HG02973 (cell line): ENCODE results near the gene HIVEP3.
"Not testable (repeated sequence)": the region's sequence is repeated elsewhere in the genome, so short reads cannot be mapped to it uniquely, and the experiment has no call there.

Source experiments
- ATAC-seq: cut with Tn5 transposase; IDR thresholded peaks from one replicate; pipeline ENCODE4 v1.9.1; 2021; ENCODE audit warnings: moderate library complexity; ENCODE audit not compliant: unreplicated experiment

HIVEP3 gene

GRCh38 chr1:41924911-41925310 lies 6.2 kb upstream of the HIVEP3 start:
- no peak for ATAC-seq

GRCh38 chr1:41921271-41921670 lies 2.5 kb upstream of the HIVEP3 start:
- not testable (repeated sequence) for ATAC-seq

GRCh38 chr1:41920658-41921057 lies 1.9 kb upstream of the HIVEP3 start:
- no peak for ATAC-seq

GRCh38 chr1:41919764-41920397 lies 1.2 kb upstream of the HIVEP3 start:
- no peak for ATAC-seq

- no peak for ATAC-seq
Observed at GRCh38 chr1:41919131-41919530, 409 bp upstream of the HIVEP3 start.

GRCh38 chr1:41917835-41918449 lies 780 bp downstream of the HIVEP3 start:
- no peak for ATAC-seq

GRCh38 chr1:41917076-41917475 lies 1.6 kb downstream of the HIVEP3 start:
- ATAC-seq = no peak

- no peak for ATAC-seq
Observed at GRCh38 chr1:41915786-41916571, 2.7 kb downstream of the HIVEP3 start.

GRCh38 chr1:41914516-41914915 lies 4.2 kb downstream of the HIVEP3 start:
- ATAC-seq = no peak

- no peak for ATAC-seq
Observed at GRCh38 chr1:41913014-41913413, 5.7 kb downstream of the HIVEP3 start.

- no peak for ATAC-seq
Observed at GRCh38 chr1:41908288-41908895, 10.3 kb downstream of the HIVEP3 start.

GRCh38 chr1:41907446-41907845 lies 11.3 kb downstream of the HIVEP3 start:
- no peak for ATAC-seq

- no peak for ATAC-seq
Observed at GRCh38 chr1:41906943-41907342, 11.8 kb downstream of the HIVEP3 start.

GRCh38 chr1:41905093-41905675 lies 13.5 kb downstream of the HIVEP3 start:
- no peak for ATAC-seq

GRCh38 chr1:41902664-41903063 lies 16.1 kb downstream of the HIVEP3 start:
- no peak for ATAC-seq

- no peak for ATAC-seq
Observed at GRCh38 chr1:41902159-41902577, 16.6 kb downstream of the HIVEP3 start.

- no peak for ATAC-seq
Observed at GRCh38 chr1:41901551-41901950, 17.2 kb downstream of the HIVEP3 start.

GRCh38 chr1:41900603-41901444 lies 17.9 kb downstream of the HIVEP3 start:
- ATAC-seq = no peak

GRCh38 chr1:41898191-41898713 lies 20.5 kb downstream of the HIVEP3 start:
- ATAC-seq = no peak

- ATAC-seq = no peak
Observed at GRCh38 chr1:41895552-41895951, 23.2 kb downstream of the HIVEP3 start.
